Activated CD8-positive, alpha-beta memory T cell treated with anti-CD3 and anti-CD28 coated beads, Interleukin-2, amount 50 U/mL, for 48 hours (primary cell): ENCODE results near the gene GNL3.
A peak's percentile ranks its signal among the peaks of the same experiment; 100 is the strongest.
"Not testable (repeated sequence)": the region's sequence is repeated elsewhere in the genome, so short reads cannot be mapped to it uniquely, and the experiment has no call there.

Source experiments
- DNase-seq: peaks from one replicate; pipeline ENCODE4 v3.0.0-alpha.2; 2020

Gene GNL3, protein sequence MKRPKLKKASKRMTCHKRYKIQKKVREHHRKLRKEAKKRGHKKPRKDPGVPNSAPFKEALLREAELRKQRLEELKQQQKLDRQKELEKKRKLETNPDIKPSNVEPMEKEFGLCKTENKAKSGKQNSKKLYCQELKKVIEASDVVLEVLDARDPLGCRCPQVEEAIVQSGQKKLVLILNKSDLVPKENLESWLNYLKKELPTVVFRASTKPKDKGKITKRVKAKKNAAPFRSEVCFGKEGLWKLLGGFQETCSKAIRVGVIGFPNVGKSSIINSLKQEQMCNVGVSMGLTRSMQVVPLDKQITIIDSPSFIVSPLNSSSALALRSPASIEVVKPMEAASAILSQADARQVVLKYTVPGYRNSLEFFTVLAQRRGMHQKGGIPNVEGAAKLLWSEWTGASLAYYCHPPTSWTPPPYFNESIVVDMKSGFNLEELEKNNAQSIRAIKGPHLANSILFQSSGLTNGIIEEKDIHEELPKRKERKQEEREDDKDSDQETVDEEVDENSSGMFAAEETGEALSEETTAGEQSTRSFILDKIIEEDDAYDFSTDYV

GRCh38 chr3:52685709-52686691 is at the start of gene GNL3, which contains the start of gene PBRM1:
GNL3 (plus strand) TSS chr3:52686032; CDS start chr3:52686093, 61 bp downstream.
PBRM1 (minus strand) TSS chr3:52685913.
- peak; percentile 95 for DNase-seq

- DNase-seq: no peak
These were observed 49.2 kb upstream of the GNL3 start for GRCh38 chr3:52636673-52637072.

DNA sequence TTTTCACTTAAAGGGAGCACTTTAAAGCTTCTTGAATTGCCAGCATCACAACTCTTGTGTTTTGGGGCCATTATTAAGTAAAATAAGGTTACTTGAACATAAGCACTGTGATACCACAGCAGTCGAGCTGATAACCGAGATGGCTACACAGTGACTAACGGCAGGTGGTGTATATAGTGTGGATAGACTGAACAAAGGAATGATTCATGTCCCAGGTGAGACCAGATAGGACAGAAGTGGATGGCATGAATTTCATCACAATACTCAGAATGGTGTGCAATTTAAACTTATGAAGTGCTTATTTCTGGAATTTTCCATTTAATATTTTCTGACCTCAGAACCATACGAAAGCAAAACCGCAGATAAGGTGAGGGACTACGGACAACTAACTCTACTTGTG is 40.3 kb upstream of the GNL3 start:
- no peak for DNase-seq

DNA sequence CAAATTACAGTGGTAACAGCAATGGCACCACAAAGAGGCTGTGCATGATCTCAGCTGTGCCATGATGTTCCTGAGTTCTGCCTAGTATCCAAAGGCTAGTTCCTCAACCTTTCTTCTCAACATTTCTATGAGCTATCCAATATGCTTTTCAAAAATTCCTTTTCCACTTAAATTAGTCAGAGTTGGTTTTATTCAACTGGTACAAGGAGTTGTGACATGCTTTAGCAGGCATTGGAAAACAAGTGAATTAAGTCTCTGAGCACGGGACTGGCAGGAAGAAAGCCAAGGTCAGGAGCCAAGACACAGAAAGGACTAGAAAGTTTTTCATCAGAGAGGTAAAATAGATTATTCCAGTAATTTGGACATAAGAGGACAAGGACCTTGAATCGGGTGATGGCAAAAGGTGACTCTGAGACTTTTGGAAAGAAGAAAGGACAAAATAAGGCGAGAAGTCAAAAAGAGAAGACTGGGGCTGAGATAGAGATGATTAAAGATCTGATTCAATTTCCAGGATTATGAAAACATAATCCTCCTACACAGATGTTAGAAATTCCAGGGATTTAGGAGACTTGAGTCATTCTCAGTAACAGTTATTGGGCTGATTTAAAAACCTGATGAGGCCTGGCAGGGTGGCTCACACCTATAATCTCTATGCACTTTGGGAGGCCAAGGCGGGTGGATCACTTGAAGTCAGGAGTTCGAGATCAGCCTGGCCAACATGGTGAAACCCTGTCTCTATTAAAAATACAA is 36.2 kb upstream of the GNL3 start:
- DNase-seq: no peak

DNA sequence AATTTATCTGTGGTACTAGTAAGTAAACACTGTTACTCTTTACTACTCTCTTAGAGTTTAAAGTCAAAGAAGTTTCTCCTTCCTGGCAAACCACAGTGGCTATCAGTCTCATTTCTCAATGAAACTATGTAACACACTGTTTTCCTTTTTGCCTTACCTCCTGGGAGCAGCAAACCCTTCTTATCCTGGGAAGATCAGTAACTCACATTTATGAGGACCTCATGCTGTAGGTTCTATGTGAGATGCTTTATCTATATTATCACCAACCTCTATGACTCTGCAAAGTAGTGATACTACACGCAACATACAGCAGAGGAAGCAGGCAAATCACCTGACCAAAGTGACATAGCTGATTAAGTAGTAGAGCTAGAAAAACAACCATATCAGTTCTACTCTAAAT is 35.4 kb upstream of the GNL3 start:
- no peak for DNase-seq

DNA sequence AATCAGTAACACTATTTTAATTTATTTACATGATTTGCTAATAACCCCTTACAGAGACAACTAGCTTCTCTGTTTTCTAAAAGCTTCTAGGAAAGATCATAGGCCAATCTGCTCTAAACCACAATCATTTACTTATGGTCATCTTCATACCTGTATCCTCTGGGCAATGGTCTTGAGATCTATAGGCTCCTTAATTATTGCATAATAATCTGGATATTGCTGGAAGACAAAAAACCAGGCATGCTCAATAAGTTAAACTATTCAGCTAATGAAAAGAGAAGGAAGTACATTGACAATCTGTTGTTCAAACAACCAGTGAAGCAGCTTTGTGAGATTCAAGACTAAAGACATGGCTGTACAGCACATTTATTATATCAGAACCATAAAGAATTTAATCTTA is 34.2 kb upstream of the GNL3 start:
- DNase-seq: no peak

- DNase-seq: no peak
These were observed 29.9 kb upstream of the GNL3 start for GRCh38 chr3:52655895-52656294.

- no peak for DNase-seq
These were observed 25.8 kb upstream of the GNL3 start for GRCh38 chr3:52660046-52660445.

DNA sequence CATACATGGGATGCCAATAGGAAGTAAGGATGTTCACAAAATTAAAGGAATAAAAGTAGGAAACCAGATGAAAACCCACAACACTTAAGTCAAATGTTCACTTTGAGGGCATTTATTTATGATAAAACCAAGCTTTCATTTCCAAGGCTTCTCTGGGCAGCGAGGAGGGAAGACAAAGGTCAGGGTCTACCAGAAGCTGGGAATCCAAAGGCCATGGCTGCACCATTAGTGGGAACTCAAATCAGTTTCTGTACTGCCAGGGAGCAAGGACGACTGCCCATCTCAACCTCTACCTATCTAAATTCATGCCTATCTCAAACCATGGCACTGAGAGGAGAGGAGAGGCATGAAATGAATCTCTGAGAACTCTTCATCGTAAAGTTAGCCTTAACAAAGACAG is 22.7 kb upstream of the GNL3 start:
- no peak for DNase-seq

DNA sequence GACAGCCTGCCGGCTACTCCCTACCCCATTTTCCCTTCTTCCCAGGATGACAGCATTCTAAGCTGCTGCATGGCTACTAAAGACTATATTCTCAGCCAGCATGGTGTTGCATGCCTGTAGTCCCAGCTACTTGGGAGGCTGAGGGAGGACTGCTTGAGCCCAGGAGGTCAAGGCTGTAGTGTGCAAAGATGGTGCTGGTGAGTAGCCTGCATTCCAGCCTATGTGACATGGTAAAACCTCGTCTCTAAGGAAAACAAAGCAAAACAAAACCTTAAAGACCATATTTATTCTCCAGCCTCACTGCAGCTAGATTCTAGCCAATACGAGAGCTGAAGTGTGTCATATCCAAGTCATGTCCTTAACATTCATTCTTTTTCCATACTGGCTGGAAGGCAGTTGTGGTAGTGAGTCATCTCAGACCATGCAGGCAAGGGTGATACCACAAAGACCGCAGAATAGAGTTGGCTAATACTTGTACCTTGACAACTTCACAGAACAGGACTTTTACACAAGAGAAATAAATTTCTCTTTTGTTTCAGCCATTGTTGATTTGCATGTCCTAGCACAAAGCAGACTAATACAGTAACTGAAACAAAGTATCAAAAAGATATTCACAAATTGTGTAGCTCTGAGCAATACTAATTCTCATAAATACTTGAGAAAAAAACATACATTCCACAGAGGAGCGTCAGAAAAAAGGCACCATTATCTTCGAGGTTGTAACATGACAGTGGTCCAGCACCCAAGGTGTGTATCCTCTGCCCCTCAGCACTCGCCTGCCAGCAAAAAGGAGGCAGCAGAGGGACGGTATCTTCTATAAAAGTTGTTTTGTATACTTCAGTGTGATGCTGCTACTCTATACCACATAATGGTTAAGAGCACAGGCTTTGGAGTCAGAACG is 15.0 kb upstream of the GNL3 start:
- no peak for DNase-seq

GRCh38 chr3:52671676-52672075 is 14.2 kb upstream of the GNL3 start:
- DNase-seq: no peak

- DNase-seq: not testable (repeated sequence)
These were observed 9.6 kb upstream of the GNL3 start for GRCh38 chr3:52676201-52676600.

GRCh38 chr3:52678265-52679198 is 7.3 kb upstream of the GNL3 start:
- DNase-seq: no peak

DNA sequence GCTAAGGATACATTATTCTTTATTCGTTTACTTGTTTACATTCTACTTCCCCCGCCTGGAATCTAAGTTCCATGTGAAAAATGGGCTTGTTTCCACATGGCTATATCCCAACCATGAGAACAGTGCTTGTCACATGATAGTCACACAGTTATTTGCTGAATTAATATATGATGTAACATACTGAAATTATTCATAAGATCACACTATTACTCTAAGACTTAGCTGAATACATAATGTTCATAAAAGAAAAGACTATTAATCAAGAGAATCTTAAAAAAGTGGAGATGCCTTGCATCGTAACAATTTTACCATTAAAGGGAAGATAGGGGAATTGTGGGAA is 6.7 kb upstream of the GNL3 start:
- DNase-seq: no peak

GRCh38 chr3:52679811-52680210 is 6.0 kb upstream of the GNL3 start:
- no peak for DNase-seq

DNA sequence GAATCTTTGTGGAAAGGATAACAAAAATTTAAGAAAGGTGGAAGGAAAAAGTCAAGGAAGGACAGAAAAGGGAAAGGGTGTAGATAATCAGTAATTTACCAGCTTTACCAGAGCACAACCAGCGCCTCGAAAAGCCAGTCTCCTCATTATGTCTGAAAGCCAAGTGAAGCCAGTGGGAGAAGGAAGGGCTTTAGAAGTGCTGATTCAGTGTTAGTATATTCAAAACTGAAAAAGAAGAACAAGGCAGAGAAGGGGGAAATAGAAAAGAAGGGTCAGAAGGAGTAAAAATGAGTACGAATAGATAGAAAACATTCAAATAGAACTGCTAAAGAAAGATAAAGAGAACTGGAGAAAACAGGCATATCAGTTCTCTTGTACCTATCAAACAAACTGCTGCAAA is 4.2 kb upstream of the GNL3 start:
- DNase-seq: no peak

DNA sequence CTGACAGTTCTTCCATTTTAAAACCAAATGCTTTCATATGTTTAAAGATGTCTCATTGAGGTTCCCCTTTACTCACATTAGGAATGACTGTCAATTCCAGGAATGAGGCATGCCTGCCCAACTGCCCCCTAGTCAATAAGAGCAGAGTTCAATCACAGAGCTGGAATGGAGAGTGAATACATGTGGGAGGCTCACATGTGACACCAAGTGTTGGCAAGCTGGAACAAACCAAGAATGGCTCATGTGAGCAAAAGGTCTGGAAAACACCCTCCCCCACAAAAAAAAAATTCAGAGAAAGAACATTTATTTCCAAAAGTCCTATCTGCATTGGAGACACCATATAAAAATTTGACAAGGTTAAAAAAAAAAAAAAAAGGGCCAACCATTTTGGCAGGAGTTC is 3.8 kb upstream of the GNL3 start:
- no peak for DNase-seq

DNA sequence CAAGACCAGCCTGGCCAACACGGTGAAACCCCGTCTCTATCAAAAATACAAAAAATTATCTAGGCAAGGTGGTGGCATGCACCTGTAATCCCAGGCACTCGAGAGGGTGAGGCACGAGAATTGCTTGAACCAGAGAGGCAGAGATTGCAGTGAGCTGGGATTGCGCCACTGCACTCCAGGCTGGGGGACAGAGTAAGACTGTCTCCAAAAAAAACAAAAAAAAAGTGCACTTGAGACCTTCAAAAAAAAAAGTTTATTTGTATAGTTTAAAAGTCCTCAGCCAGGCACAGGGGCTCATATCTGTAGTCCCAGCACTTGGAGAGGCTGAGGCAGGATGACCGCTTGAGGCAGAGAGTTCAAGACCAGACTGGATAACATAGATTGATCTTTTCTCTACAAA is 2.2 kb upstream of the GNL3 start:
- no peak for DNase-seq

DNA sequence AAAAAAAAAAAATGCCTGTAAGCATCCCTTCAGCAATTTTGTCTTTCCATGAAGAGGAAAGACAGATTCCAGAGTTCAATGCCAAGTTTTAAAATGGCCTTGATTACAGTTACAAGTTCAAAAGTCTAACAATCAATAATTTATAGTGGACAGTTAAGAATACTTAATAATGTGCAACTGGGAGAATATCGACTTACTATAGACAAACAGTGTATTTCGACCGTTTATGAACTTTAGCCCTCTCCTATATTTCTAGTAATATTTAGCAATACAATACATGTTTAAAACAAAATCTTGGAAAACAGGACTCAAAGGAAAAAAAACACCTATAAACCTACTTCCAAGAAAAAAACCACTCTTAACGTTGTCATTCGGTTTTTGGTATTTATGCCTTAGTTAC is 1.6 kb upstream of the GNL3 start:
- DNase-seq: no peak

GRCh38 chr3:52685285-52685708 is 535 bp upstream of the GNL3 start:
- DNase-seq: peak; percentile 91

GRCh38 chr3:52688266-52688665 is 2.4 kb downstream of the GNL3 start:
- no peak for DNase-seq
